Endothelial cell of umbilical vein (primary cell): ENCODE measurements around the gene NCAPH2. TPM values are rescaled to one million over a fixed set of nuclear protein-coding genes. Genes with fewer than 3 reads are reported as not detected.

Source experiments
- BruUV-seq: library from RNA; stranded (reverse); fragments of 400-500 nt; replicated peaks from 2 replicates; lab custom pipeline; 2021; lab: Mats Ljungman, UMichigan
- CTCF ChIA-PET: fragments of 300-600, 350-600 bp; sonication (Branson Sonifier 250); formaldehyde crosslinking; loops from one replicate; lab custom pipeline; 2021; ENCODE audit warnings: antibody characterized with exemption, inconsistent platforms; lab: Charles Lee
- POLR2A ChIA-PET: fragments of 300-600, 350-600 bp; sonication (Branson Sonifier 250); formaldehyde crosslinking; loops from one replicate; lab custom pipeline; 2021; ENCODE audit warnings: antibody characterized with exemption, inconsistent platforms; lab: Charles Lee
- DNase-seq: peaks from one replicate; pipeline ENCODE4 v3.0.0-alpha.2; 2011; ENCODE audit warnings: low read depth, low spot score
- FAIRE-seq: peaks from 2 replicates; lab custom pipeline; 2011; peaks lifted over from hg19 to GRCh38; lab: Jason Lieb, UNC
- H2AFZ ChIP-seq: 2 replicates; pipeline ENCODE4 v1.6.0; 2012; ENCODE audit warnings: low read depth, low read length, control low read depth, inconsistent platforms
- H3K27ac ChIP-seq: 2 replicates; pipeline ENCODE4 v1.5.1; 2011; ENCODE audit warnings: low read depth, mild to moderate bottlenecking, control low read depth, low read length, moderate library complexity; ENCODE audit not compliant: insufficient read depth
- H3K27me3 ChIP-seq, 2 experiments: 2 replicates each; pipeline versions ENCODE4 v1.6.0 to v1.6.1; 2011; ENCODE audit warnings: low read length in 2 of 2, mixed read lengths in 1 of 2; ENCODE audit not compliant: control insufficient read depth in 2 of 2, insufficient read depth in 2 of 2
- H3K36me3 ChIP-seq, 2 experiments: 2 replicates in 1 of 2; 3 replicates in 1 of 2; pipeline ENCODE4 v1.5.1; 2011; ENCODE audit warnings: low read length in 2 of 2, mild to moderate bottlenecking in 1 of 2, moderate library complexity in 1 of 2; ENCODE audit not compliant: control insufficient read depth in 2 of 2, insufficient read depth in 2 of 2; ENCODE audit errors: extremely low read depth in 1 of 2
- H3K4me1 ChIP-seq: 3 replicates; pipeline ENCODE4 v1.5.1; 2011; ENCODE audit warnings: mild to moderate bottlenecking, low read length; ENCODE audit not compliant: control insufficient read depth, insufficient read depth; ENCODE audit errors: extremely low read depth
- H3K4me2 ChIP-seq: 2 replicates; pipeline ENCODE4 v1.6.1; 2011; ENCODE audit warnings: low read length, control low read depth, mixed read lengths; ENCODE audit not compliant: insufficient read depth
- H3K4me3 ChIP-seq, 3 experiments: fragments of 200-600 bp in 1 of 3; sonication (generic), shearing (Covaris generic) in 1 of 3; replicated peaks in 1 of 3; 2 replicates each; pipeline ENCODE4 v1.5.1; 2011 to 2016; ENCODE audit warnings: control low read depth in 3 of 3, low read length in 3 of 3, mild to moderate bottlenecking in 2 of 3, inconsistent platforms in 1 of 3, low read depth in 1 of 3, moderate library complexity in 1 of 3; ENCODE audit not compliant: insufficient read depth in 1 of 3
- H3K79me2 ChIP-seq: 2 replicates; pipeline ENCODE4 v1.6.0; 2012; ENCODE audit warnings: low read length, inconsistent platforms; ENCODE audit not compliant: control insufficient read depth, insufficient read depth
- H3K9ac ChIP-seq: replicated peaks from 2 replicates; pipeline ENCODE3; 2011; ENCODE audit warnings: low read length, control low read depth; ENCODE audit not compliant: insufficient read depth; ENCODE audit errors: extremely low read depth
- H3K9me1 ChIP-seq: replicated peaks from 3 replicates; pipeline ENCODE4 v1.6.0; 2011; ENCODE audit warnings: mild to moderate bottlenecking, low read length; ENCODE audit not compliant: control insufficient read depth, insufficient read depth; ENCODE audit errors: extremely low read depth
- H3K9me3 ChIP-seq: replicated peaks from 2 replicates; pipeline ENCODE4 v1.5.1; 2012; ENCODE audit warnings: low read length, inconsistent platforms; ENCODE audit not compliant: control insufficient read depth, insufficient read depth
- H4K20me1 ChIP-seq: replicated peaks from 2 replicates; pipeline ENCODE3; 2011; ENCODE audit warnings: mild to moderate bottlenecking, low read length; ENCODE audit not compliant: control insufficient read depth, insufficient read depth; ENCODE audit errors: extremely low read depth
- FOS ChIP-seq: IDR thresholded peaks from 2 replicates; pipeline ENCODE4 v1.6.1; 2011; ENCODE audit warnings: mild to moderate bottlenecking, low read length, moderate library complexity, borderline replicate concordance; ENCODE audit not compliant: insufficient read depth
- MAX ChIP-seq: IDR thresholded peaks from 2 replicates; pipeline ENCODE4 v1.6.1; 2011; ENCODE audit not compliant: insufficient read depth, insufficient read length
- POLR2A ChIP-seq: IDR thresholded peaks from 2 replicates; pipeline ENCODE4 v1.6.1; 2012; ENCODE audit warnings: low read depth, mild to moderate bottlenecking, control low read depth, low read length
- dilution Hi-C: fragments of 300-500 bp; cut with MboI; formaldehyde crosslinking; loops from one replicate; pipeline ENCODE4 v1.15.0; 2019; ENCODE audit warnings: low sequenced_read_pairs; ENCODE audit not compliant: extremely low pct_ligation_motif_present
- intact Hi-C: fragments of 100-400 bp; cut with micrococcal nuclease; formaldehyde crosslinking; loops from one replicate; pipeline ENCODE4 v1.10.0; 2022
- polyA plus RNA-seq, 4 experiments: library from polyadenylated mRNA; depleted of rRNA in 3 of 4; stranded (reverse) in 3 of 4; unstranded in 1 of 4; fragments of >200 nt; gene quantifications; 2 replicates each; pipeline versions ENCODE4 v1.2.1 to v1.2.3, GENCODE V29; 2011 to 2012; ENCODE audit warnings: missing spikeins in 1 of 4
- total RNA-seq: library from RNA; stranded (reverse); gene quantifications from 2 replicates; pipeline ENCODE4 v1.2.3, GENCODE V29; 2021
- TF ChIP-seq, protein P1 (sequence below), 2 donors: IDR thresholded peaks; 1 replicate in 1 of 2; 2 replicates in 1 of 2; pipeline ENCODE4 v1.5.1; 2011; ENCODE audit warnings: low read length in 2 of 2, mild to moderate bottlenecking in 2 of 2, moderate library complexity in 2 of 2, control low read depth in 1 of 2, inconsistent platforms in 1 of 2, low read depth in 1 of 2; ENCODE audit not compliant: insufficient read depth in 1 of 2; ENCODE audit errors: extremely low read depth in 1 of 2

Gene NCAPH2
- total and polyA plus RNA-seq, 2 donors (not counting 3 experiments of a cell fraction or from before 2014, with no cell fraction given): 42.4 to 43.2 TPM

DNA sequence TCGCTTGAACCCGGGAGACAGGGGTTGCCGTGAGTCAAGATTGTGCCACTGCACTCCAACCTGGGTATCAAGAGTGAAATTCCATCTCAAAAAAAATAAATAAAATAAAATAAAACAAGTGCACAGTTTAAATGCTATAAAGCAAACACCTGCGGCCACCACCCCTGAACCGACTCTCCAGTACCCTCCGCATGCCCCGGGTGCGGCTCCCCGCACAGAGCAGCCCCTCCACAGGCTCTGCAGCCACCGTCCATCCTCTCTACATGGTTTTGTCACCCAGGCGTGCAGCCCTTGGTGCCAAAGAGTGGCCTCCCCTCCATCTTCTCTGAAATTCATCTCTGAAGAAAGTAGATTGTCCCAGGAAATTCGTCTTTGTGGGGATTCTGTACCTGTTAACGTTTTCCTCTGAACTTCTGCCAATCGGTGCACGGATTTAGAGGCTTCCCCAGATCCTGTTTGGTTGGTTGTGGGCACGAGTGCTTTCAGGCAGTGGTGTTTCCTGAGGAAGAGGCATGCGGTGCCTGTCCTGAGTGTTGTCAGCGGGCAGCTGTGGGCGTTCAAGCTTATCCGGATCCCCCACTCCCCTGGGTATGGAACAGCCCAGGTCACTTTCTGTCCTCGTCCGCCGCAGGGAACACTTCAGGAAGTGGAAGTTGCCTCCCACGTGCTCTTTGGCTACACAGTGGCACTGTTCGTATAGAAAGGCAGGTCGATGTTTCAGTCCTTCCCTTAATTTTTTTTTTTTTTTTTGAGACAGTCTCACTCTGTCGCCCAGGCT is 17.3 kb upstream of the NCAPH2 start:
- dilution Hi-C loops: no loop called here
- no peak overlapping the region for H3K4me3 ChIP-seq
- H3K4me1 ChIP-seq: no peaks in the 10 kb centered on the region
- ChIA-PET POLR2A (no interaction called here), CTCF (no interaction called here)
- BruUV-seq: no TSS peak
- no peak for TF ChIP-seq POLR2A
- no peak for TF ChIP-seq FOS
- TF ChIP-seq, protein P1, sequence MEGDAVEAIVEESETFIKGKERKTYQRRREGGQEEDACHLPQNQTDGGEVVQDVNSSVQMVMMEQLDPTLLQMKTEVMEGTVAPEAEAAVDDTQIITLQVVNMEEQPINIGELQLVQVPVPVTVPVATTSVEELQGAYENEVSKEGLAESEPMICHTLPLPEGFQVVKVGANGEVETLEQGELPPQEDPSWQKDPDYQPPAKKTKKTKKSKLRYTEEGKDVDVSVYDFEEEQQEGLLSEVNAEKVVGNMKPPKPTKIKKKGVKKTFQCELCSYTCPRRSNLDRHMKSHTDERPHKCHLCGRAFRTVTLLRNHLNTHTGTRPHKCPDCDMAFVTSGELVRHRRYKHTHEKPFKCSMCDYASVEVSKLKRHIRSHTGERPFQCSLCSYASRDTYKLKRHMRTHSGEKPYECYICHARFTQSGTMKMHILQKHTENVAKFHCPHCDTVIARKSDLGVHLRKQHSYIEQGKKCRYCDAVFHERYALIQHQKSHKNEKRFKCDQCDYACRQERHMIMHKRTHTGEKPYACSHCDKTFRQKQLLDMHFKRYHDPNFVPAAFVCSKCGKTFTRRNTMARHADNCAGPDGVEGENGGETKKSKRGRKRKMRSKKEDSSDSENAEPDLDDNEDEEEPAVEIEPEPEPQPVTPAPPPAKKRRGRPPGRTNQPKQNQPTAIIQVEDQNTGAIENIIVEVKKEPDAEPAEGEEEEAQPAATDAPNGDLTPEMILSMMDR (IDR thresholded peaks at IDR 0.05; ENCODE audit: extremely low read depth in 1 of 2, insufficient read depth in 1 of 2, low read depth in 1 of 2, low read length in 2 of 2): no peak
- TF ChIP-seq MAX: no peak
- H3K9me1 ChIP-seq: no peaks in the 10 kb centered on the region
- no peaks in the 10 kb centered on the region for H4K20me1 ChIP-seq
- H3K4me2 ChIP-seq: no peak overlapping the region
- H3K27ac ChIP-seq: no peak overlapping the region
- H3K36me3 ChIP-seq: no peaks in the 10 kb centered on the region
- H3K79me2 ChIP-seq: no peaks in the 10 kb centered on the region
- intact Hi-C loops: no loop called here
- FAIRE-seq: no peak
- H3K9me3 ChIP-seq: no peaks in the 10 kb centered on the region
- H3K27me3 ChIP-seq: no peaks in the 10 kb centered on the region
- no peak overlapping the region for H3K9ac ChIP-seq
- H2AFZ ChIP-seq: no peak overlapping the region
- DNase-seq: no peak
